ENCODE data around the gene YWHAH.

The YWHAH gene

GRCh38 chr22:31943978-31944699, at the start of gene YWHAH:
Gene YWHAH, plus strand, starts transcription at chr22:31944535. Its CDS starts 199 bp downstream, at chr22:31944734.
- DNase-seq = peak; percentile 94

GRCh38 chr22:31895411-31896123, 48.8 kb upstream of the YWHAH start:
- no peak for DNase-seq

- no peak for DNase-seq
These were observed 47.9 kb upstream of the YWHAH start for GRCh38 chr22:31896472-31896871.

- DNase-seq = no peak
These were observed 46.2 kb upstream of the YWHAH start for GRCh38 chr22:31897842-31898805.

GRCh38 chr22:31898926-31899325, 45.4 kb upstream of the YWHAH start:
- DNase-seq = no peak

- DNase-seq = no peak
These were observed 44.7 kb upstream of the YWHAH start for GRCh38 chr22:31899669-31900068.

GRCh38 chr22:31901388-31902137, 42.8 kb upstream of the YWHAH start:
- no peak for DNase-seq

GRCh38 chr22:31904651-31905050, 39.7 kb upstream of the YWHAH start:
- DNase-seq = no peak

GRCh38 chr22:31905356-31905755, 39.0 kb upstream of the YWHAH start:
- no peak for DNase-seq

GRCh38 chr22:31906086-31906485, 38.2 kb upstream of the YWHAH start:
- DNase-seq = no peak

GRCh38 chr22:31906569-31906968, 37.8 kb upstream of the YWHAH start:
- DNase-seq = no peak

GRCh38 chr22:31909977-31910376, 34.4 kb upstream of the YWHAH start:
- no peak for DNase-seq

GRCh38 chr22:31911565-31912406, 32.5 kb upstream of the YWHAH start:
- no peak for DNase-seq

- no peak for DNase-seq
These were observed 32.0 kb upstream of the YWHAH start for GRCh38 chr22:31912407-31912743.

GRCh38 chr22:31915586-31915985, 28.7 kb upstream of the YWHAH start:
- DNase-seq = no peak

- DNase-seq = no peak
These were observed 27.0 kb upstream of the YWHAH start for GRCh38 chr22:31917227-31917921.

GRCh38 chr22:31919730-31920129, 24.6 kb upstream of the YWHAH start:
- no peak for DNase-seq

- no peak for DNase-seq
These were observed 24.0 kb upstream of the YWHAH start for GRCh38 chr22:31920306-31920705.

GRCh38 chr22:31921106-31921505, 23.2 kb upstream of the YWHAH start:
- DNase-seq = no peak

- DNase-seq = no peak
These were observed 21.8 kb upstream of the YWHAH start for GRCh38 chr22:31922534-31922933.

- no peak for DNase-seq
These were observed 21.2 kb upstream of the YWHAH start for GRCh38 chr22:31923136-31923535.
